GM18520 (cell line): ENCODE data around the gene TLE3.
"Not testable (repeated sequence)": the region's sequence is repeated elsewhere in the genome, so short reads cannot be mapped to it uniquely, and the experiment has no call there.

ENCODE experiments used
- ATAC-seq: cut with Tn5 transposase; IDR thresholded peaks from one replicate; pipeline ENCODE4 v1.9.1; 2021; ENCODE audit not compliant: unreplicated experiment

Gene TLE3

GRCh38 chr15:70097321-70098152 lies at the start of gene TLE3:
Gene TLE3, minus strand, starts transcription at chr15:70097917. Its CDS starts 1,119 bp downstream, at chr15:70096798.
- ATAC-seq: peak; percentile 54

GRCh38 chr15:70147178-70147760 lies 49.6 kb upstream of the TLE3 start:
- no peak for ATAC-seq

GRCh38 chr15:70146771-70147170 lies 49.1 kb upstream of the TLE3 start:
- ATAC-seq: no peak

GRCh38 chr15:70146162-70146561 lies 48.4 kb upstream of the TLE3 start:
- ATAC-seq: no peak

GRCh38 chr15:70145261-70145660 lies 47.5 kb upstream of the TLE3 start:
- no peak for ATAC-seq

GRCh38 chr15:70142322-70143191 lies 44.8 kb upstream of the TLE3 start:
- ATAC-seq: no peak

GRCh38 chr15:70142072-70142321 lies 44.3 kb upstream of the TLE3 start:
- ATAC-seq: no peak

GRCh38 chr15:70141376-70142071 lies 43.8 kb upstream of the TLE3 start:
- ATAC-seq: no peak

- ATAC-seq: no peak
Observed at GRCh38 chr15:70140543-70141375, 43.0 kb upstream of the TLE3 start.

- no peak for ATAC-seq
Observed at GRCh38 chr15:70140025-70140542, 42.4 kb upstream of the TLE3 start.

GRCh38 chr15:70137967-70138366 lies 40.2 kb upstream of the TLE3 start:
- ATAC-seq: no peak

- not testable (repeated sequence) for ATAC-seq
Observed at GRCh38 chr15:70137021-70137420, 39.3 kb upstream of the TLE3 start.

- ATAC-seq: no peak
Observed at GRCh38 chr15:70133781-70134421, 36.2 kb upstream of the TLE3 start.

GRCh38 chr15:70133296-70133695 lies 35.6 kb upstream of the TLE3 start:
- no peak for ATAC-seq

- no peak for ATAC-seq
Observed at GRCh38 chr15:70132571-70132970, 34.9 kb upstream of the TLE3 start.

- no peak for ATAC-seq
Observed at GRCh38 chr15:70132139-70132538, 34.4 kb upstream of the TLE3 start.

GRCh38 chr15:70128414-70129140 lies 30.9 kb upstream of the TLE3 start:
- ATAC-seq: no peak

GRCh38 chr15:70127770-70128413 lies 30.2 kb upstream of the TLE3 start:
- no peak for ATAC-seq
